Peyer's patch (tissue), 4 donors: ENCODE results near the gene GMPPB.

Experiments used
- CTCF ChIP-seq, 6 experiments: fragments of 450-650 bp in 4 of 6; fragments of 200-600 bp in 2 of 6; sonication (generic) in 1 of 6; IDR thresholded peaks; one replicate each; pipeline ENCODE4 v1.5.1; 2017 to 2019; ENCODE audit warnings: antibody characterized with exemption in 6 of 6, mild to moderate bottlenecking in 3 of 6, moderate library complexity in 1 of 6
- POLR2A ChIP-seq, 2 donors: fragments of 450-650 bp; IDR thresholded peaks; one replicate each; pipeline ENCODE4 v1.5.1; 2017; ENCODE audit warnings: antibody characterized with exemption in 2 of 2, mild to moderate bottlenecking in 2 of 2, moderate library complexity in 2 of 2

- TF ChIP-seq POLR2A (IDR thresholded peaks at IDR 0.05) (no peak), CTCF (IDR thresholded peaks at IDR 0.05) (no peak)
These were observed 23.2 kb downstream of the GMPPB start for GRCh38 chr3:49700453-49701128.
